ENCODE results near the gene CHST15.
A peak's percentile ranks its signal among the peaks of the same experiment; 100 is the strongest.

Gene CHST15

GRCh38 chr10:124110882-124111281 is 17.5 kb upstream of the CHST15 start:
- Histone ChIP-seq H3K27ac (ENCODE audit: low read length) (no peak overlapping the region), H3K4me2 (ENCODE audit: insufficient read depth, low read length) (no peak overlapping the region), H3K36me3 (ENCODE audit: insufficient read depth, low read length) (no peaks in the 10 kb centered on the region), H3K9ac (ENCODE audit: low read depth, low read length) (no peak overlapping the region), H3K4me1 (ENCODE audit: insufficient read depth, low read length) (peaks cover 14% of the 10 kb centered on the region), H3K27me3 (ENCODE audit: insufficient read depth, low read length, poor library complexity) (no peaks in the 10 kb centered on the region), H3K4me3 (ENCODE audit: low read depth in 1 of 2, low read length in 2 of 2) (no peak overlapping the region), H4K20me1 (ENCODE audit: insufficient read depth, low read length) (no peaks in the 10 kb centered on the region), H3K9me3 (ENCODE audit: insufficient read depth, low read length, severe bottlenecking) (no peaks in the 10 kb centered on the region), H2AFZ (ENCODE audit: low read depth, low read length) (no peak overlapping the region), H3K79me2 (ENCODE audit: insufficient read depth, low read length) (no peaks in the 10 kb centered on the region)
- DNase-seq: no peak
- ATAC-seq (ENCODE audit: insufficient read depth, low read depth): no peak
- TF ChIP-seq CTCF (IDR thresholded peaks at IDR 0.05; ENCODE audit: borderline replicate concordance, extremely low read depth, low read length, poor library complexity, severe bottlenecking): no peak
- TF ChIP-seq EZH2 (IDR thresholded peaks at IDR 0.05; ENCODE audit: borderline replicate concordance, low read depth, low read length, severe bottlenecking): no peak

- H3K4me2 ChIP-seq (ENCODE audit: insufficient read depth, low read length): no peak overlapping the region
- peak overlapping the region; percentile 8 for H3K27ac ChIP-seq (ENCODE audit: low read length)
- no peaks in the 10 kb centered on the region for H3K36me3 ChIP-seq (ENCODE audit: insufficient read depth, low read length)
- no peak overlapping the region for H3K4me3 ChIP-seq (ENCODE audit: low read depth in 1 of 2, low read length in 2 of 2)
- no peak for TF ChIP-seq CTCF (IDR thresholded peaks at IDR 0.05; ENCODE audit: borderline replicate concordance, extremely low read depth, low read length, poor library complexity, severe bottlenecking)
- no peak for TF ChIP-seq EZH2 (IDR thresholded peaks at IDR 0.05; ENCODE audit: borderline replicate concordance, low read depth, low read length, severe bottlenecking)
- H3K9ac ChIP-seq (ENCODE audit: low read depth, low read length): no peak overlapping the region
- H3K27me3 ChIP-seq (ENCODE audit: insufficient read depth, low read length, poor library complexity): no peaks in the 10 kb centered on the region
- peaks cover 12% of the 10 kb centered on the region for H3K4me1 ChIP-seq (ENCODE audit: insufficient read depth, low read length)
- no peaks in the 10 kb centered on the region for H3K9me3 ChIP-seq (ENCODE audit: insufficient read depth, low read length, severe bottlenecking)
- no peak overlapping the region for H2AFZ ChIP-seq (ENCODE audit: low read depth, low read length)
- no peaks in the 10 kb centered on the region for H3K79me2 ChIP-seq (ENCODE audit: insufficient read depth, low read length)
- peak; percentile 76 for ATAC-seq (ENCODE audit: insufficient read depth, low read depth)
- H4K20me1 ChIP-seq (ENCODE audit: insufficient read depth, low read length): no peaks in the 10 kb centered on the region
- DNase-seq: peak; percentile 59
Measured at GRCh38 chr10:124109261-124109660, 15.9 kb upstream of the CHST15 start.

GRCh38 chr10:124107072-124107471 is 13.7 kb upstream of the CHST15 start:
- Histone ChIP-seq H3K79me2 (ENCODE audit: insufficient read depth, low read length) (no peaks in the 10 kb centered on the region), H4K20me1 (ENCODE audit: insufficient read depth, low read length) (no peaks in the 10 kb centered on the region), H3K4me3 (ENCODE audit: low read depth in 1 of 2, low read length in 2 of 2) (no peak overlapping the region), H3K9ac (ENCODE audit: low read depth, low read length) (no peak overlapping the region), H3K27me3 (ENCODE audit: insufficient read depth, low read length, poor library complexity) (no peaks in the 10 kb centered on the region), H3K4me1 (ENCODE audit: insufficient read depth, low read length) (peaks cover 12% of the 10 kb centered on the region), H3K9me3 (ENCODE audit: insufficient read depth, low read length, severe bottlenecking) (peaks cover 6% of the 10 kb centered on the region), H3K36me3 (ENCODE audit: insufficient read depth, low read length) (no peaks in the 10 kb centered on the region), H2AFZ (ENCODE audit: low read depth, low read length) (no peak overlapping the region), H3K27ac (ENCODE audit: low read length) (no peak overlapping the region), H3K4me2 (ENCODE audit: insufficient read depth, low read length) (no peak overlapping the region)
- DNase-seq (no peak), ATAC-seq (ENCODE audit: insufficient read depth, low read depth) (no peak)
- TF ChIP-seq EZH2 (IDR thresholded peaks at IDR 0.05; ENCODE audit: borderline replicate concordance, low read depth, low read length, severe bottlenecking): no peak
- TF ChIP-seq CTCF (IDR thresholded peaks at IDR 0.05; ENCODE audit: borderline replicate concordance, extremely low read depth, low read length, poor library complexity, severe bottlenecking): no peak
